GM19372 (cell line): ENCODE data around the gene BDNF.
"Not testable (repeated sequence)": the region's sequence is repeated elsewhere in the genome, so short reads cannot be mapped to it uniquely, and the experiment has no call there.

Experiments used
- ATAC-seq: cut with Tn5 transposase; IDR thresholded peaks from one replicate; pipeline ENCODE4 v1.9.1; 2021; ENCODE audit warnings: mild to moderate bottlenecking, low read depth, moderate library complexity; ENCODE audit not compliant: unreplicated experiment

Gene BDNF

GRCh38 chr11:27700351-27701301 lies at the start of gene BDNF:
TSS of gene BDNF (minus strand) at chr11:27700455. CDS start at chr11:27658564, 41,891 bp downstream.
- ATAC-seq, result no peak

DNA sequence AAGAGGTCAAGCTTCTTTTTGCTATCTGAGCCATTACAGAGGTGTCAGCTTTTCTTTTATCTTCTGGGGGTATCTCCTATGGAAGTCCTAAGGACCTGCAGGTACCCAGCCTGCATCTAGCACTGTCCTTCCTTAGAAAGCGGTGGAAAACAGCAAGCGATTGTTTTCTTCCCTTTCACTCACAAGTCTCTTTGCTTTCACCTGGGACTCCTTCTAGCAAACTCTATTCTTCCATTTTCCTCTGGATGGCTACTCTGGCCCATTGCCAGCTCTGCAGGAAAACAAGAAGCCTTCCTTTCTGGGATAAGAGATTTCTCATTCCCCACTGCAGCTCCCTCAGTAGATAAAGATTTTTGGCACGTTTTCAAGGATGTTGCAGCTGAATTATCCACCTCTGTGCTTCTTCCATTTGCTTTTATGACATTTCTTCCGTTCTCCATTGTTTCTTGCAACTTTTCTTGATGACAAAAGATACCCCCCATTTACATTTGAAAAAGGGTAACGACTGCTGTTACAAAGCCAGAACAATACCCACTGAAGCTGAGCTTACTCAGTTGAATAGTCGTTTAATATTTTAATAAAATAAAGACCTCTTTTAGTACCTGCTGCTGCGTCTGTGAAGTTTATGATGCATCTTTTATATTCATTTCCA lies 40.2 kb upstream of the BDNF start:
- ATAC-seq, result no peak

DNA sequence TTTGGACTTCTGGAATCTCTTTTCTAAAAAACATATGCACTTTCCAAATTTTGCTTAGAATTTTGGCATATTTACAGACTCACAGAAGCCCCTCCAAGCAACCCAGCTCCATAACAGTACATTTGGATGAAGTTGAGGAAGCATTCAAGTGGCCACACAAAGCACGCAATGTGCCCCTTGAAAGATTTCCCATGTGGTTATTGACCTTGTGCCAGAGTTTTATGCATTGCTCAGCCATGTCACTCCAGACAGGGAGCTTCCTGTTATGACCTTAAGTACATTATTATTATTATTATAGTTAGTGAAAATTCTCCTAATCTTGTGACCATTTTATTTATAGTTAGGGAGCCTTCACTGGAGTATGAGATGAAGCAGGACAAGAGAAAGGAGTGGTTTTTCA lies 35.0 kb upstream of the BDNF start:
- ATAC-seq, result no peak

DNA sequence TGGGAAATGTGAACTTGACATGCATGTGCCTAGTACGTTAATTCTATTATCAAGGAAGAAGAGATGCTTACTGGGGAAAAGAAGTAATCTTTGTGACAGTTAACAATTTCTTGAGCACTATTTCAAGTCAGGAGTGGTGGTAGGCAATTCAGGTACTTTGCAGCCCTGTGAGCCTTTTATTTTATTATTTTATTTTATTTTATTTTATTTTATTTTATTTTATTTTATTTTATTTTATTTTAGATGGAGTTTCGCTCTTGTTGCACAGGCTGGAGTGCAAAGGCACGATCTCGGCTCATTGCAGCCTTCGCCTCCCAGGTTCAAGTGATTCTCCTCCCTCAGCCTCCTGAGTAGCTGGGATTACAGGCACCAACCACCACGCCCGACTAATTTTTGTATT lies 31.5 kb upstream of the BDNF start:
- not testable (repeated sequence) for ATAC-seq

DNA sequence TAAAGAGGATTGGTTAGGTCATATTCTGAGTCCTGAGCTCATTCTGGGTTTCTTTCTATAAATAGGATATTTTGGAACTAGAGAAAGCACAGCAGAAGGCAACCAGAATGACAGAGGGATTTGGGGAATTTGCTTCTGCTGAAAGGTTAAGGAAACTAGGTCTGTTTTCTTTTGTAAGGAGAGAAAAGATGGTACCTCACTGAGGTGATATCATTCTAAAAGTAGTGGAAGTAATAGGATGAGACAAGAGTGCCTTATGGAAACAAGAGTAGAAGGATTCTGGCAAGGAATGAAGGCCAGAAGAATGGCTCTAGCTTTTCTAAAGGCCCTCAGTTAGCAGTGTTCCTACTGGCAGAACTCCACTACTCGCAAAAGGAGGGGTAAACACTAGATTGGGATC lies 26.7 kb upstream of the BDNF start:
- no peak for ATAC-seq

DNA sequence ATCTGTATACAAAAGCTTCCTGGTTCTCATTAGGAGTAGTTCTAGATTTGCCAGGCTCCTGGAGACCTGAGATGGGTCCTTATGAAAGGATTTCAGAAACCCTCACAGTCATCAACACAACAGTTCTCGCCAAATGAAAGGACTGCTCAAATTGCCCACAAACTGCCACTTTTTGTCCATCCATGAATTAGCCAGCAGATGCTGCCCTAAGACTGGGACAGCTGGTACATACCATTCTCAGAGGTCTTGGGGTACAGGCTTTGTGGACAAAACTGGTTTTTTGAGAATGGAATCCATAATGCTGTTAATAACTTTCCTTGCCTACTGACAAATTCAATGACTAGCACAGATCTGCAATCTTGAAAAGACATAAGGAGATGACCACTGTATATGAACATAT lies 23.4 kb upstream of the BDNF start:
- no peak for ATAC-seq

DNA sequence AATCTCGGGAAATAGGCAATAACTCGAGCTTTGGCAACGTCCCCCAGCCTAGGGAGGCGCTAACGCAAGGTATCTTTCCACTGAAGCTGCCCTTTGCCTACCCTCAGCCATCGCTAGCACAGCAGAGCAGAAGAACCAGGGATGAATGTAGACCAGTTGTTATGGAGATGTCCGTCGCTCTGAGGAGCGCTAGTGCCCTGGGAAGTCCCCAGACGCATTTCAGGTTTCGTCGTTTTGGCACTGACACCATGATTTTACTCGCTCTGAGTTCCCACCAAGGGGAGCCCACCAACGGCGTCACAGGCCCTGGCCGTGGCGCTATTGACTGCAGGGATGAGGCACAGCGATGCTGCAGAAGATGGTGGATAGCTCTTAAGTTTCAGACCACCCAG lies 22.7 kb upstream of the BDNF start:
- no peak for ATAC-seq

DNA sequence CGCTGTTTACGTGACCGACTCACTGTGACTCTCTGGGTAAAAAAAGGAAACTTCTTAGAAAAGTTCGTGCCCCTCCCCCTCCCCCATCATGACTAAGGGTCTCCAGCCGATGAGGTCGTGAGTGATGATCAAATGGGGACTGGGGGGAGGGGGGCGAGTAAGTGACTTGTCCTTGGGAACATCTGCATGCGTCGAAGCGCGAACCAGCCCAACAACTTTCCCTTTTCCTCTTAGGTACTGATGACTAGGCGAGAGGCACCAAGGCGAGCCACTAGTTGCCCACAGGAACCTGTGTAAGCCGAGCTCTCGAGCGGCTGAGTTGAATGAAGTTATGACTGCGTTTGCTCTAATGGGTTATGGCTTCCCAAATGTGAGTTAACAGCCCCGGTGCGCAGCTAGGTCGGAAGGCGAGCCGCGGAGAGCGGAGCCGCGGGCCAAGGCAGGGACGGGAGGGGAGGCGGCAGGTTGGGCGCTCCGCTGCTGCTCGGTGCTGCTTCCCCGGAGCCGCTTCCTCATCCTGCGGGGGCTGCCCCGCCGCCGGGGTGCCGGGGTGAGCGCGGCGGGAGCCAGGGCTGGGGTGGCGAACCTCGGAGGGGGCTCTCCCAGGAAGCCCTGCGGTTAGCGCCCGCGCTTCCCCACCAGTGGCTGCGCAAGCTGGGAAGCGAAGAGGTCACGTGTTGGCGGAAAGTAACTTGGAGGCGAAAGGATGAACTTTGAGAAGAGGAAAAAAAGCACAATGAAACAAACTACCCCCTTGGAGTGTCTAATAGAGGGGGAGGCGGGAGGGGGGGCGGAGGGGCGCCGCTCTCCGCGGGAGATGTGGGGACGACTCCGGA lies 22.1 kb upstream of the BDNF start:
- ATAC-seq, result no peak

DNA sequence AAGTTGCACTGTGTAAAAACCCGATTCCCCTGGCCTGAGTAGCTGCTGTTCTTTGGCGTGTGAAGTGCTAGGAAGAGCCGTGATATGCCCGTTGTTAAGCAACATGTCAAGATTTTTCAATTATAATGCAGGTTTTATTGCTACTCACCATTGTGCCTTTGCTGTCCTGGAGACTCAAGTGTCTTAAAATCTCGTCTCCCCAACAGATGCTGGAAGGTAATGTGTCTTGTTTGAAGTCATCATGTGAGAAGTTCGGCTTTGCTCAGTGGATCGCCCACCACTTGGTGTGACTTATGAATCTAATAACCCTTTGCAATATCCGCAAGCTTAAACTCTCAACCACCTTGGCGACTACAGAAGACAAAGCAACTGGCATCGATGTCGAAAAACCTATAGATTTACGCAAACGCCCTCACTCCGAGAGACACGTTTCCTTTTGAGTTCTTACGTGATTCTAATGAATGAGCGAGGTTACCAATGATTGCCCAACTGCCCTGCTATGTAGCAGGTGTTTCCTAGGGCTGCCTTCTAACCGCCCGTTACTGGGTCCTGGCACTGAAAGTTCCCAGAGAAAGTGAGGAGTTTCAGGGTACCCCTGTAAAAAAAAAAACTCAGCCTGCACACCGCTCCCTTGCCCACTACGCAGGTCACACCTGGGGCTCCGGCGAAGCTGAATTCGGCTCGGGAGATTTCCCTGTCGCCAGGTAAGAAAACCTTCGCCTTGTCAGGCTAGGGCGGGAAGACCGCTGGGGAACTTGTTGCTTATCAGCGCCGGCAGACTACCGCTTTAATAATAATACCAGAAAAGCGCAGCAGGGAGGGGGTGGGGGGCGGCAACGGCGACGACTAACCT lies 21.2 kb upstream of the BDNF start:
- no peak for ATAC-seq

GRCh38 chr11:27720277-27720830 lies 20.1 kb upstream of the BDNF start:
- no peak for ATAC-seq

- no peak for ATAC-seq
Measured at GRCh38 chr11:27719546-27719925, 19.3 kb upstream of the BDNF start.

DNA sequence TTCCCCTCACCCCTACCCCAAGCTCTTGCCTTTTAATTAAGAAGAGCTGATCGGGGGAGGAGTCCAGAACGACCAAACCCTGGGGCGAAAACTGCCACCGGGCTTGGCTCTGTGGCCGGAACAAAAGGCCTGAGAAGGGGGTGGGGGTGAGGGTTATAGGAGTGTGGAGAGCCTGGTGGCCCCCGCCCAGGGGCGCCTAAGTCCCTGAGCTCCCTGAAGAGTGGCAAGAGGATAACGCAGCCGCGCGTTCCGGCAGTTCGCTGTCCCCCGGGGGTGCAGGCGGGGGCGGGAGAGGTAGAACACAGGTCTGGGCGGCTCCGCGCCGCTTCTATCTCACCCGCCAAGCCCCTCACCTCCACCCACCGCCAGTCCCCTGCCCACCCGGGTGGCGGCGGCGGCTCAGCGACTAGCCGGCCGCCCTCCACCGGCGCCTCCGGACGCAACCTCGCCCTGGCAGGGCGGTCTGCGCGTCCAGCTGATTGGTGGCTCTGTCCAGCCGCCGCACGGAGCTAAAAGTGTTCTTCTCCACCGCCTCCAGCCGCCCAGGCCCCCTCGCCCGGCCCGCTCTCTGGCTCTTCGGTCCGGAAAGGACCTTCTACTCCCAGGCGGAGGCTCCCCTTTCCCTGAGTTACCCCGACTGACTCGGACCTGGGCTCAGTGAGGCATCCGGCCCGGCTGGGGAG lies 18.7 kb upstream of the BDNF start:
- ATAC-seq, result no peak

DNA sequence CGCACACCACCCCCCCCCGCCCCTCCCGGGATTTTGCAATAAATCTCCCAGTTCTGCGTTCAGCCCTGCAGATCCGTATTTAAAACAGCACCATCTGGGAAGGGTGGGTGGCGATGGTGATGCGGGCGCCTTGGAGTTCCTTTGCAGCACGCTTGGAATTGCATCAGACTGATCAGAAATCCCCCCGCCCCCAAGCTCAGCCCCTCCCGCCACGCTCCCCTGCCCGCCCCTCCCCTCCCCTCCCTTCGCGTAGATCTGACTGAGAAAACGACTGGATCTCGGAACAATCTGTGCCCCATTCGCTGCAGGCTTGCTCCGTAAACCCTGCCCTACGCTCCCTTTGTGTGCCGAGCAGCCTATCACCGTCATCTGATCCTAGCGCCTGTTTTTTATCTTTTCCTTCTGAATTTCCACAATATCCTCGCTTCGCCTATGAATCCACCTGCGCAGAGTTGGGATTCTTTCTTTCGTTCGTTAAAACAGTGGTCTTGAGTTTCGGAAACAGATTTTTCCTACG lies 18.1 kb upstream of the BDNF start:
- no peak for ATAC-seq

GRCh38 chr11:27717801-27718229 lies 17.6 kb upstream of the BDNF start:
- ATAC-seq, result no peak

- ATAC-seq, result no peak
Measured at GRCh38 chr11:27717377-27717776, 17.1 kb upstream of the BDNF start.

DNA sequence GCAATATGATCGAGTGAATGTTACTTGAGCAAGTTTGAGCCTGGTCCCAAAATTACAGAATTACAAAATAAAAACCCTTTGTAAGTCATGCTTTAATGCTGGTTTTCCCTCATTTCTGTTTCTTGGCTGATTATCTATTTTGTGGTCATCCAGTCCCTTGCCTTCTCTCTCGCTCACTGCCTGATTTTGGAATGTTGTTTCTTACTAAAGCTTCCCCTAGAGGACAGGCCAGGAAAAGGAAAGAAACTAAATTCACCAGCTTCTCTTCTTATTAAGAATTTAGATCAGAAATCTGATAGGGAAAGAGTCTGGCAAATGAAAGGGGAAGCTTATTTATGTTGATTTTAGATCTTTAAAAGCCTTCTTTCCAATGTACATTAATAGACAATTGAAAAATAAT lies 16.6 kb upstream of the BDNF start:
- no peak for ATAC-seq

GRCh38 chr11:27716216-27716615 lies 16.0 kb upstream of the BDNF start:
- no peak for ATAC-seq

DNA sequence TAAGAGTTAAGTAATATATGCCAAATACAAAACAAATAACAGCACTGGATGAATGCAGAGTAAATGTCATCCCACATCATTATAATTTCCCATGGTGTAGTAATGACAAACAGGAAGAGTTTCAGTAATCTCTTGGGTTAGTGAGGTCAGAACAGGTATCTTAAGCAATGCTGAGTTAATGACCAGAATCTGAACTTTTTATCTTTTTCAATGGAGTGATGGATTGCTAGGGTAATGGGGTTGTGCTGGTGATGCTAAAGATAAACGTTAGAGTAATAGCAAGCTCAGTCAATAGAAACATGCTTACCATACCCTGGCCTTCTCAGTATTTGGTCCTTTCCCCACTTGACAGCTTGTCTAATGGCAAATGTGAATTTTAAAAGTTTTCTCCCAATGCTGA lies 11.5 kb upstream of the BDNF start:
- no peak for ATAC-seq

GRCh38 chr11:27710536-27710935 lies 10.3 kb upstream of the BDNF start:
- ATAC-seq, result no peak
